Mesendoderm (in vitro differentiated cells): ENCODE results near the gene RBM4B.

Source experiments
- DNase-seq: peaks from one replicate; pipeline ENCODE4 v3.0.0; 2013
- H2AK5ac ChIP-seq: 2 replicates; pipeline ENCODE4 v1.6.1; 2013; ENCODE audit warnings: low read length, inconsistent platforms
- H2BK120ac ChIP-seq: 2 replicates; pipeline ENCODE4 v1.6.1; 2013; ENCODE audit warnings: low read depth, mild to moderate bottlenecking, low read length, moderate library complexity, mixed read lengths
- H2BK15ac ChIP-seq: replicated peaks from 2 replicates; pipeline ENCODE4 v1.6.1; 2013; ENCODE audit warnings: low read depth, mild to moderate bottlenecking, moderate library complexity
- H2BK5ac ChIP-seq: 2 replicates; pipeline ENCODE4 v1.6.1; 2013; ENCODE audit warnings: low read length, inconsistent platforms
- H3K18ac ChIP-seq: 2 replicates; pipeline ENCODE4 v1.6.1; 2013; ENCODE audit warnings: mild to moderate bottlenecking, low read length, mixed read lengths
- H3K23ac ChIP-seq: one replicate; pipeline ENCODE4 v1.6.1; 2013; ENCODE audit warnings: low read length
- H3K27ac ChIP-seq: 2 replicates; pipeline ENCODE4 v1.5.1; 2013; ENCODE audit warnings: low read depth, mild to moderate bottlenecking, inconsistent platforms, low read length, moderate library complexity
- H3K27me3 ChIP-seq: 2 replicates; pipeline ENCODE4 v1.6.1; 2013; ENCODE audit warnings: low read length, control low read depth, mild to moderate bottlenecking, inconsistent platforms; ENCODE audit not compliant: insufficient read depth, poor library complexity
- H3K36me3 ChIP-seq: 2 replicates; pipeline ENCODE4 v1.6.1; 2013; ENCODE audit warnings: low read length, inconsistent platforms; ENCODE audit not compliant: control insufficient read depth, insufficient read depth
- H3K4ac ChIP-seq: one replicate; pipeline ENCODE4 v1.6.1; 2013; ENCODE audit warnings: low read depth, mild to moderate bottlenecking, low read length, moderate library complexity
- H3K4me1 ChIP-seq: 2 replicates; pipeline ENCODE4 v1.6.1; 2013; ENCODE audit warnings: low read depth, low read length, inconsistent platforms; ENCODE audit not compliant: control insufficient read depth
- H3K4me2 ChIP-seq: 2 replicates; pipeline ENCODE4 v1.6.1; 2013; ENCODE audit warnings: low read length
- H3K4me3 ChIP-seq: 2 replicates; pipeline ENCODE4 v1.5.1; 2013; ENCODE audit warnings: mild to moderate bottlenecking, low read length
- H3K56ac ChIP-seq: one replicate; pipeline ENCODE4 v1.6.1; 2013; ENCODE audit warnings: low read length
- H3K79me1 ChIP-seq: 2 replicates; pipeline ENCODE4 v1.6.1; 2013; ENCODE audit warnings: low read length, inconsistent platforms
- H3K79me2 ChIP-seq: 2 replicates; pipeline ENCODE4 v1.6.1; 2013; ENCODE audit warnings: mild to moderate bottlenecking, low read length; ENCODE audit not compliant: control insufficient read depth, insufficient read depth
- H3K9ac ChIP-seq: 2 replicates; pipeline ENCODE4 v1.6.1; 2013; ENCODE audit warnings: low read length, inconsistent platforms
- H4K5ac ChIP-seq: one replicate; pipeline ENCODE4 v1.6.1; 2013; ENCODE audit warnings: low read length
- H4K8ac ChIP-seq: one replicate; pipeline ENCODE4 v1.6.1; 2013; ENCODE audit warnings: low read depth, mild to moderate bottlenecking, control low read depth, low read length, moderate library complexity
- WGBS: extraction: QIAGEN DNeasy Blood & Tissue Kit; methylation state at CpG from one replicate; pipeline ENCODE4 v1.1.7; 2013; ENCODE audit warnings: low lambda C conversion rate, missing lambda C conversion rate; ENCODE audit not compliant: insufficient coverage; ENCODE audit errors: extremely low coverage; 5-methylcytosine and 5-hydroxymethylcytosine counted together

RBM4B gene

GRCh38 chr11:66670816-66671215 is 6.9 kb downstream of the RBM4B start:
- H3K4me2 ChIP-seq, result no peak overlapping the region
- no peak overlapping the region for H3K23ac ChIP-seq
- H3K4me1 ChIP-seq, result peaks cover 2% of the 10 kb centered on the region
- H2BK120ac ChIP-seq, result no peak overlapping the region
- no peak overlapping the region for H3K27ac ChIP-seq
- H2BK15ac ChIP-seq, result no peak overlapping the region
- no peak overlapping the region for H2BK5ac ChIP-seq
- no peak overlapping the region for H3K4me3 ChIP-seq
- H3K18ac ChIP-seq, result no peak overlapping the region
- peaks cover 9% of the 10 kb centered on the region for H3K79me2 ChIP-seq
- no peak overlapping the region for H3K4ac ChIP-seq
- no peak for DNase-seq
- H2AK5ac ChIP-seq, result no peak overlapping the region
- no peaks in the 10 kb centered on the region for H3K27me3 ChIP-seq
- no peak overlapping the region for H4K8ac ChIP-seq
- H3K9ac ChIP-seq, result no peak overlapping the region
- WGBS, result no CpG with 5 or more reads among the region's 5 CpGs
- no peak overlapping the region for H4K5ac ChIP-seq
- H3K36me3 ChIP-seq, result peaks cover 4% of the 10 kb centered on the region
- peaks cover 3% of the 10 kb centered on the region for H3K79me1 ChIP-seq
- H3K56ac ChIP-seq, result no peak overlapping the region

GRCh38 chr11:66665369-66665768 is 12.3 kb downstream of the RBM4B start:
- no CpG with 5 or more reads among the region's 11 CpGs for WGBS
- H3K23ac ChIP-seq, result no peak overlapping the region
- H3K4me2 ChIP-seq, result no peak overlapping the region
- H2AK5ac ChIP-seq, result no peak overlapping the region
- no peak overlapping the region for H3K27ac ChIP-seq
- DNase-seq, result no peak
- no peak overlapping the region for H2BK5ac ChIP-seq
- no peak overlapping the region for H2BK120ac ChIP-seq
- no peak overlapping the region for H4K5ac ChIP-seq
- H3K4me3 ChIP-seq, result no peak overlapping the region
- H4K8ac ChIP-seq, result no peak overlapping the region
- H3K79me1 ChIP-seq, result peaks cover 9% of the 10 kb centered on the region
- H3K9ac ChIP-seq, result no peak overlapping the region
- H3K36me3 ChIP-seq, result peaks cover 4% of the 10 kb centered on the region
- H3K4ac ChIP-seq, result no peak overlapping the region
- H3K4me1 ChIP-seq, result no peaks in the 10 kb centered on the region
- no peak overlapping the region for H3K18ac ChIP-seq
- H2BK15ac ChIP-seq, result no peak overlapping the region
- H3K56ac ChIP-seq, result no peak overlapping the region
- peaks cover 2% of the 10 kb centered on the region for H3K79me2 ChIP-seq
- H3K27me3 ChIP-seq, result no peaks in the 10 kb centered on the region

GRCh38 chr11:66663741-66664296 is 13.9 kb downstream of the RBM4B start:
- Histone ChIP-seq H3K18ac (no peak overlapping the region), H2AK5ac (no peak overlapping the region), H2BK5ac (no peak overlapping the region), H3K79me2 (peaks cover 4% of the 10 kb centered on the region), H3K56ac (no peak overlapping the region), H3K27me3 (no peaks in the 10 kb centered on the region), H3K4me2 (no peak overlapping the region), H4K5ac (no peak overlapping the region), H3K23ac (no peak overlapping the region), H3K4ac (no peak overlapping the region), H3K9ac (no peak overlapping the region), H3K79me1 (peaks cover 9% of the 10 kb centered on the region), H3K27ac (no peak overlapping the region), H2BK15ac (no peak overlapping the region), H3K36me3 (peaks cover 6% of the 10 kb centered on the region), H3K4me1 (no peaks in the 10 kb centered on the region), H3K4me3 (no peak overlapping the region), H2BK120ac (no peak overlapping the region), H4K8ac (no peak overlapping the region)
- WGBS, result no CpG with 5 or more reads among the region's 1 CpG
- no peak for DNase-seq

DNA sequence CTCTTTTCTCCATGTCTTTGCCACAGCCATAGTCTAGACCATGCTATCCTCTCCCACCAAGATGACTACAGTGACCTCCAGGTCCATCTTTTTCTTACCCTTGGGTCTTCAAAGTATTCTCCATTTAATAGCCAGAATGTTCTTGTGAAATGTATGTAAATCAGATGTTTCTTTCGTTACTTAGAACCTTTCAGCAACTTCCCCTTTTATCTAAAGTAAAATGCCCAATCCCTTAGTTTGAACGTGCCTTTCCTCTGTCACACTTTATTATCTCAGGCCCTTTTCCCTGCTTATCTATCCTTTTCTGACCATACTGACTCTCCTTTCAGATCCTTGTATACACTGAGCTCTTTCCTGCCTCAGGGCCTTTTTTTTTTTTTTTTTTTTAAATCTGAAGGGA is 17.9 kb downstream of the RBM4B start:
- Histone ChIP-seq H4K5ac (no peak overlapping the region), H3K36me3 (peaks cover 2% of the 10 kb centered on the region), H2AK5ac (no peak overlapping the region), H3K4me2 (no peak overlapping the region), H3K27ac (peak overlapping the region; percentile 60), H3K9ac (no peak overlapping the region), H3K4me3 (no peak overlapping the region), H3K23ac (no peak overlapping the region), H2BK15ac (no peak overlapping the region), H3K79me1 (peaks cover 14% of the 10 kb centered on the region), H3K4ac (no peak overlapping the region), H3K79me2 (peaks cover 2% of the 10 kb centered on the region), H2BK120ac (no peak overlapping the region), H2BK5ac (no peak overlapping the region), H3K18ac (no peak overlapping the region), H4K8ac (no peak overlapping the region), H3K56ac (no peak overlapping the region), H3K27me3 (no peaks in the 10 kb centered on the region), H3K4me1 (no peaks in the 10 kb centered on the region)
- no CpG with 5 or more reads among the region's 2 CpGs for WGBS
- DNase-seq, result no peak

DNA sequence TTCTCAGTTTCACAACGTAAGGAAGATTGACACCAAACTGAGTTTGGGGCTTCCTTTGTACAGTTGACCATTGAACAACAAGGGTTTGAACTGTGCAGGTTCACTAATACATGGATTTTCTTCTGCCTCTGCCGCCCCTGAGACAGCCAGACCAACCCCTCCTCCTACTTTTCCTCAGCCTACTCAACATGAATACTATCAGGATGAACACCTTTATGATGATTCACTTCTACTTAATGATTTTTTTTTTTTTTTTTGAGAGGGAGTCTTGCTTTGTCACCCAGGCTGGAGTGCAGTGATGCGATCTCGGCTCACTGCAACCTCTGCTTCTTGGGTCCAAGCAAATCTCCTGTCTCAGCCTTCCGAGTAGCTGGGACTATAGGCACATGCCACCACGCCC is 24.6 kb downstream of the RBM4B start:
- Histone ChIP-seq H3K79me1 (peaks cover 14% of the 10 kb centered on the region), H3K79me2 (peaks cover 18% of the 10 kb centered on the region), H4K5ac (no peak overlapping the region), H3K4ac (no peak overlapping the region), H3K23ac (no peak overlapping the region), H3K4me1 (no peaks in the 10 kb centered on the region), H3K4me3 (no peak overlapping the region), H2BK120ac (no peak overlapping the region), H3K36me3 (peaks cover 2% of the 10 kb centered on the region), H3K9ac (no peak overlapping the region), H2BK5ac (no peak overlapping the region), H3K27me3 (no peaks in the 10 kb centered on the region), H3K4me2 (no peak overlapping the region), H2BK15ac (no peak overlapping the region), H2AK5ac (no peak overlapping the region), H3K18ac (no peak overlapping the region), H3K56ac (no peak overlapping the region), H4K8ac (no peak overlapping the region), H3K27ac (no peak overlapping the region)
- DNase-seq, result no peak
- no CpG with 5 or more reads among the region's 6 CpGs for WGBS

DNA sequence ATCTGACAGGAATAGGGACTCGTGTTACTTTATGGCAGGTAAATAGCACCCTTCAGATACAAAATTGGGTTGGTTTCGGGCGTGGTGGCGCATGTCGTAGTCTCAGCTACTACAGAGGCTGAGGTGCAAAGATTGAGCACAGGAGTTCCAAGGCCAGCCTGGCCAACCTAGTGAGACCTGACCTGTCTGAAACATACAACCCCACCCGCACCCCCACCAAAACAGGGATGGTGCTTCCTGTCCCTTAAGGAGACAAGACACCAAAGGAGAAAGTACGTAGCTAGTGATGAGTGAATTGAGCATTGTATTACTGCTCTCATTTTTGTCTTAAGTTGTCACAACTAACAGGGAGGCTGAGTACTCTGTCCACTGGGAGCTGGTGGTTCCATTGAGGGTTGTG is 25.0 kb downstream of the RBM4B start:
- Histone ChIP-seq H3K23ac (no peak overlapping the region), H3K27me3 (no peaks in the 10 kb centered on the region), H3K18ac (no peak overlapping the region), H3K4ac (no peak overlapping the region), H2BK120ac (no peak overlapping the region), H3K79me2 (peaks cover 20% of the 10 kb centered on the region), H3K9ac (no peak overlapping the region), H3K27ac (no peak overlapping the region), H2BK5ac (no peak overlapping the region), H3K4me2 (no peak overlapping the region), H4K5ac (no peak overlapping the region), H3K36me3 (peaks cover 2% of the 10 kb centered on the region), H3K4me3 (no peak overlapping the region), H2AK5ac (no peak overlapping the region), H3K79me1 (peaks cover 14% of the 10 kb centered on the region), H2BK15ac (no peak overlapping the region), H4K8ac (no peak overlapping the region), H3K4me1 (no peaks in the 10 kb centered on the region), H3K56ac (no peak overlapping the region)
- no peak for DNase-seq
- WGBS, result no CpG with 5 or more reads among the region's 7 CpGs
